Activated CD8-positive, alpha-beta memory T cell treated with anti-CD3 and anti-CD28 coated beads for 48 hours (primary cell): ENCODE results near the gene ACTN1.
"Not testable (repeated sequence)": the region's sequence is repeated elsewhere in the genome, so short reads cannot be mapped to it uniquely, and the experiment has no call there.

Experiments used
- DNase-seq, 3 experiments: peaks; one replicate each; pipeline ENCODE4 v3.0.0-alpha.2; 2020; ENCODE audit warnings: low read depth in 2 of 3, low spot score in 2 of 3

ACTN1 gene

DNA sequence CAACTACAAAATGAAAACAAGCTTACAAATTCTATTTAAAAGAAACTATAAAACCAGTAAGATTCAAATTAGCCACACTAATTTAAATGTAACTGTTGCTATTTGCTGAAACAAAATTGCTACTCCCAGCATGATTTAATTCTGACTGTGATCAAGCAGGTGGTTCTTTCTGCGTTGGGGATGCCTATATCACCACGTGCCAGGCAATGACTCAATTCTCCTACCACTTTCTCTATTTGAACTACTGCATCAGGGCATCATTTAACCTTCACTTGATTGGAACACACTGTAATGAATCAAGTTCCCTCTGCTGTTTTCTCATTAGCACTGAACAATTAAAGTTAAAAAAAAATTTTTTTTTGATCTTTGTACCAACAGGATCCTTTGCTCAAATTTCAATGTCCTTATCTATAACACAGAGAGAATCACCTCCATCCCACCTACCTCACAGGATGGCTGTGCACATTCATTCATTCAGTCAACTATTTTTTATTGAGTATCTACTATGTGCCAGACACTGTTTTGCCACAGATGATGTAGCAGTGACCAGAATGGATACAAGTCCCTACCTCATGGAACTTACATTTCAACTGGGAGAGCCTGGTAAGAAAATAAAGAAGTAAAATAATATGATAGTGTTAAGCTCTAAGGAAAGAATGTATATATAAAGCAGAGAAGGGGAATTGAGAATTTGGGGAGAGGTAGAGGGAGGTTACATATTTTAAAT, 8.0 kb upstream of the ACTN1 start:
- DNase-seq = no peak

DNA sequence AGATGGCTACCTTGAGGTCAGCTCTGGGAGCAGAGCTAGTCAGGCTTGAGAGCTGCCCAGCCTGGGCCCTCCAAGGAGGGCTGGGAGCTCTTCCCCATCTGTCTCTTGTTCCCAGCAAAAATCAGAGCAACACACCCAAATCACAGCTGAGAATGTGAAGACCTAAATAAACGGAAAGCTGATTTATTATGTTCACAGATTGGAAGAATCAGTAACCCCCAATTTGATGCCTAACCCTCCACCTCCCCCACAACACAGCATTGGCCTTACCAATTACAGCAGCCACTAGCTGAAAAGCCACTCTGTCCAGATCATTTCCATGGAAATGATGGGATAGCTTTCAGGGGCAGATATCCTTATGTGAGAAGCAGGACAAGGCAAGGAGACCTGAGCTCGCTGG, 7.1 kb upstream of the ACTN1 start:
- DNase-seq = no peak

DNA sequence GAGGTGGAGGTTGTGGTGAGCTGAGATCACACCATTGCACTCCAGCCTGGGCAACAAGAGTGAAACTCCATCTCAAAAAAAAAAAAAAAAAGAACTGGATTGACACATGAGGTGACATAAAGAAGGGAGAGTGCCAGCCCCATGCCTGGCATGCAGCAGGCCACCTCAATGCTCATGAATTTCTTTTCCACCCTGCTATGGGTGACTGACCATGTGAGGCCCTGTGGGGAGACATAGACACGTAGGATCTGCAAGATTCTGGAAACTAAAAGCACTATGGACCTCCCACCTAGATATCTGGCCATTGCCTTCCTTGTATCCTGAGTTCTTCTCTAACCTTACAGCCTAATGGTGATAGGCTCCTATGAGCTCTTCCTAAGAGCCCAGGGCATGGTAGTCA, 5.6 kb upstream of the ACTN1 start:
- no peak for DNase-seq

DNA sequence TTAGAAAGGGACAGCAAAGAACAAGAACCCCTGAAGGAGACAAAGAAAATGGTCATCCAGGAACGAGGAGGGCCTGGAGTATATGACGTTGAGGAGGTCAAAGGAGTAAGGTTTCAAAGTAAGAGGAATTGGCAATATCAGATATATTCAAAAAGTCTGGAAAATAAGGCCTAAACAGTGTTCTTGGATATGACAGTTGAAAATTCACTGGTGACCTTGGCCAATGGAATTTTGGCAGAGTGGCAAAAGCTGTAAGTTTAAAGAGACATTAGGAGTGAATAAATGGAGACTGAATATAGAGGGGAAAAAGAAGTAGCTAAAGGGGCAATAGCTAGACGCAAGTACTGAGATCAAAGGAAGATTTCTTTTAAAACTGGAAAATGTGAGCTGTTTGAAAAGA, 4.1 kb upstream of the ACTN1 start:
- no peak for DNase-seq

DNA sequence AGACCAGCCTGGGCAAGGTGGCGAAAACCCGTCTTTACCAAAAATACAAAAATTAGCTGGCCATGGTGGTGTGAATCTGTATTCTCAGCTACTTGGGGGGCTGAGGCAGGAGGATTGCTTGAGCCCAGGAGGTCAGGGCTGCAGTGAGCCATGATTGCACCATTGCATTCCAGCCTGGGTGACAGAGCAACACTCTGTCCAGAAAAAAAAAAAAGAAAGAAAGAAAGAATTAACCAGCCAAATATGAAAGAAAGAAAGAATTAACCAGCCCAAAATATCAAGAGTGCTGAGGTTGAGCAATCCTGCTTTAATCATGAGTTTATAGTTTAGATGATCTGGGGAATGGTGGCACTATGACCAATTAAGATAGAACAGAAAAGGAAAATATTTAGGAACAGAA, 3.5 kb upstream of the ACTN1 start:
- DNase-seq = no peak

DNA sequence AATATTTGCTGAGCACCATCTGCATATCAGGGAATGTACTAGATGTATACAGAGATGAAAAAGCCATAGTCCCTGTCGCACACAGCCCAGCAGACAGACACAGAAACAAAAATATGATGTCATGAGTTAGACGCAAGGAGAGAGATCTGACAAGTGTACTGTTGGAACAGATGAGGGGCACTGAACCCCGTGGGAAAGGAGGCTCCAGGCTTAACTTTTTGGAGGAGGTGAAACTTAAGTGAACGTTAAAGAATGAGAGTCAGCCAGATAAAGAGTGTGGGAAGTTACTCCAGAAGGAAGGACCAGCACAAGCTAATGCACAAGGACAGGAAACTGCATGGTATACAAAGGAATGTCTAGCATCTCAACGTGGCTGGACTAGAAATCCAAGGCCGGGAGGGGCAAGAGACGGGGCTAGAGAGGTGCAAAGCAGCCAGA, 2.5 kb upstream of the ACTN1 start:
- no peak for DNase-seq

DNA sequence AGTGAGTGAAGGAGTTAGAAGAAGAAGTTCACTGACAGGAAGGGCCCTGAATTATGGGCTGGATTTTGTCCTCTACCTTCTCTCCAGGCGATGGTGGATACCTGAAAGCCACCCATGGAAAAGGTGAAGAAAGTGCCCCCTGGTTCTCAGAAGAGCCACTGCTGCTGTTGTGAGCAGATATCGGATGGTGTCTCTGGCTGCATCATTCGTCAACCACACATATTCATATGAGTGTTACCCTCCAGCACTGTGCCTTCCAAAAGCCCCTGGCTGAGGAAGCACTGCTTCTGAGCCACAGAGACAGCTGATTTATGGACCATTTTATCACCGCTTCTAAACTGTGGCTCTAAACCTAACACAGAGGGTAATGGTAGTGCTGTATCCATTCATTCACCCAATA, 2.0 kb upstream of the ACTN1 start:
- DNase-seq = no peak

DNA sequence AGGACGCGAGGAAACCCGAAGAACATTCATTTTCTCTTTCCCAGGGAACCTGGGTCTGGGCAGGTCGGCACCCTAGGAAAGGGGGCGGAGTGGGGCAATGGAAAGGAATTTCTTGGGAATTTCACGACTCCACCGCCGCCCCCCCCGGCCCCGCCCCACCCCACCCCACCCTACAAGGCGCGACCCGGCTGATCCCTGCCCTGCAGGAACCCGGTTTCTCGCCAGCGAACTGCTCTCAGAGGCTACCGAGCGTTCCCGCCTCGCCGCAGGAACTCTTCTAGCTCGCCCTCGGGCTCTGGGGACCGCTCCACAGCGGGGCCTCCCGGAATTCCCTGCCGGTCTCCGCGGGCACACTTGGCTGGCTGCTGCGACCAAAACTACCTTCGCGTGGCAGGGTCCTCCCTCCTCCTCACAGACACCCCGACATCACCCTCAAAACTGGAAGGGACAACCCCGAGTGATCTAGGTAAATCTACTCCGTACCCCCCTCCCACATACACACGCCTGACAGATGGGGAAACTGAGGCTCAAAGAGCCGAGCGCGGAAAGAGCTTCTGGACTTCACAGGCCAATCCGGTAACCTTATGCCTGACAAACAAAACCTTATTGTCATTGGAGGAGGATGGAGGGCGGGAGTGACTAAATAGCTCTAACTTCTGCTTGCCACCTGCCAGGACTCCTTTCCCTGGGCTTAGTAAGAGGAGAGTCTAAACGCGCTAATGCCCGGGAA, 785 bp upstream of the ACTN1 start:
- no peak for DNase-seq

DNA sequence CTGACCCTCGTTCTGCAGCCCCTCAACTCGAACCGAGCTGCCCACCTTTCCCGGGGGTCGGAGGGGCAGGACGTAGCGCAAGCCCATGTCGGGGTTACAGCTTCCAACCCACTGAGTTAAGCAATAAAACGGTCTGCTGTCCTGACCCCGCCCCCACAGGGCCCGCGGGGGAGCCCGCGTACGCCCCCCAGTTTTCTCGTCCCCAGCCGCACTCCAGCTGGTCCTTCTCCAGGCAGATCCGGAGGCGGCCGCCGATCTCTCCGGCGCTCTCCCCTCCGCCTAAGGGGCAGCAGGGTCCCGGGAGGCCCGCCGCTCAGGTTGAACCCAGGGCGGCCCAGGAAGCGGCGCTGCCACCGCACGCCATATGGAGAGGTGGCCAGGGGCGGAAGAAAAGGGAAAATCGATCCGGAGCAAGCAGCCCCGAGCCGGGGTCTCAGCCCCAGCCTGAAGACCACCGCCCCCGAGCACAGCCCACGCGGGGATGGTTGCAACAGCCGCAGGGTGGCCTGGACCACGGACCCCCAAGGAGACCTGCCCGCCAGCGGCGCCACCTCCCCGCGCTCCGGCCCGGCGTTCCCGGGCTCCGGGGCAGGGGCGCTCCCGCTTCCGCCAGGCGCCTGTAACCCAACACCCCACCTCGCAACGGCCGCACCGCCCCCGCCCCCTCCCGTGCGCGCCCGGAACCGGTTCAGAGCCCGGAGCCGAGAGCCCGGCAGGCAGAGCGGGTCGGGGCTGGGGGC, 760 bp downstream of the ACTN1 start:
- DNase-seq = peak; percentile 31 to 40 (median 36)

DNA sequence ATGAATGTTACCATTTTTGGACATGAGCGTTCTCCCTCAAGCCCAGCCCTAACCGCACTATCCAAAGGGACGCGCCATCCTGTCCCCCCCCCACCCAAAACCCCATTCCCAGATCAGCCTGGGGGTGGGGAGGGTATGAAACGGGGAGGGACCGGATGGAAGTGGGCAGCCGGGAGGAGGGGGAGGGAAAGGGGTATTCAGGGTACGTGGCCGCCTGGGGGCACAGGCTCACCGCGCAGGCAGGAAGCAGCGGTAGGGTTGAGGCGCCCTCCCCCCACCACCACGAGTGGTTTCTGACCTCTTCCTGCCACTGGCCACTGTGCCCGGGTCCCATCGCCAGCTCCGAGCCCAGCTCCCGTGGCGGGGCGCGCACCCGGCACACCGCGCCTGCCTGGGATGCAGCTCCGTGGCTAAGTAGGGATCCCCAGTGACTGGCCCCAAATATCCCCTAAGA, 1.4 kb downstream of the ACTN1 start:
- DNase-seq = peak in 2 of 3 experiments; percentile 36 to 60

DNA sequence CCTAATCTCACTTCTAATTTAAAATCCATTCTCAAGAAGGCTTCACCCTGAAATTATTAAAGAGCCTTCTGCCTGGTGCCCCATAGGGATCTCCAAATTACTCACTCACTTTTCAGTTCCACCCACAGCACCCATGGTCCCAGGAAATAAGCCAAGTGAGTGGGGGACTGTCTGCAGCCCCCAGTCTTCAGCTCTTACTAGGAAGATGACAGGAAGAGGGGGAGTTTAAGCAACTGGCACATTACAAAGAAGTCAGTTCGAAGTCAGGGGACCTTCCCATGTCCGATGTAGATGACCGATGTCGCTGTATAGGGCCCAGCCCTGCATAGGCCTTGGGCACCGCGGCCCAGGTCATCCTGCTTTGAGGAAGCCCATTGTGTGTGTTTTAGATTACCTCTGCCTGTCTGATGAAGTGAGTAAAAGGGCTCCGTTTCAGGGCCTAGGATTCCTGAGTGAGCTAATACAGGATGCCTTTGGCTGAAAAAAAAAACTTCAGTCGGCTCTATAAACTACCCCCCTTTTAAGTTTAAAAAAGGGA, 1.9 kb downstream of the ACTN1 start:
- peak in 1 of 3 experiments; percentile 22 for DNase-seq

DNA sequence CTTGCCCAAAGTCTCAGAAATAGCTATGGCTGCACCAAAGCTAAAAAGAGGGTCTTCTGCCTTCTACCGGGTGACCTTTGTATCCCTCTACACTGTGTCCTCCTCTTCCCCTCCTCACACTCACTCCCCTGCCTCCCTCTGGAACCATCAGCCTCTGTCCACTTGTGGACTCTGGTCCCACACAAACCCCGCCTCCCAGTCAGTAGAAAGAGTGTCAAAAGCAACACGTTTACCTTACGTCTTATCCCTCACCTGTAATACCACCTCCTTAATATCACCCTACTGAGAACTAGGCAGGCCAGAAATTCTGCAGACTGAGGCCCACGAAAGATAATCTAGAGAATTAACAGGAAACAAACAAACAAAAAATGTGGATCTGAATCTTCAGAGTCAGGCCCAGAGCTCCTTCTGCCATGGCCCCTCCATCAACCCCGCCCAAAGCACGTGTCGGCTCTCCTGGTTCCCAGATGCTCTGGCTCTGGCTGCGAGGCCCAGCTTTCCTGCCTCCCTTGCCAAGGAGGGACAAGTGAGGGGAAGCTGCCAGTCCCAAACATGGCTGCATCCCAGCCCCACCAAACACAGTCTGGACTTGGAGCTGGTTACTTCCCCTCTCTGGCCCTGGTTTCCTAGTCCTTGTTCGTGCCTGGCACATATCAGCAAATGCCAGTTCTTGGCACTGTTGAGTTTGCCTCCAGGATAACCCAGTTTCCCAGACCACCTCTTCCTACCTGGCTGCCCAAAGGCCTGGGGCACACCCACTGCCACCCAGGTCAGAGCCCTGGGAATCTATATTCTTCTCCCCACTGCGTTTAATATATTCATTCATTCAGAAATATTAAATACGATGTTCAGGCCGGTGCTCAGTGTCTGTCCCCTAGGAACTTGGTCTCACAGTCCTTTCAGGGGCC, 2.7 kb downstream of the ACTN1 start:
- DNase-seq = no peak

DNA sequence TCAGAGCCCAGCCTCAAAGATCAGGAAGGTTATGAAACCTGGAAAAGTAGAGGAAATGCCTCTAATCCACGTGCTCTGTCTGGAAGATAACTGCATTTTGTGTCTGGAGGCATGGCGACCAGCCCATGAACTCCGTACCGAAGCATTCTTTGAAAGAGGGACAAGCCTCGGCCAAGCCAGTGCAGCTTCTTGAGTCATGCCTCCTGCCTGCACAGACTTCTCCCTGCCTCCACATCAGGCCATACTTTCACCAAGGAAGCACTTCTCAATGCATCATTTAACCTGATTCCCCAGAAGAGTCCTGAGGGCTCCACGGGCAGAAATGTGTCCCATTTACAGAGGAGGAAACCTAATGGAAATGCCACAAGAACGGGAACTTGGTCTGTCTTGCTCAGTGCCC, 3.4 kb downstream of the ACTN1 start:
- DNase-seq = no peak

DNA sequence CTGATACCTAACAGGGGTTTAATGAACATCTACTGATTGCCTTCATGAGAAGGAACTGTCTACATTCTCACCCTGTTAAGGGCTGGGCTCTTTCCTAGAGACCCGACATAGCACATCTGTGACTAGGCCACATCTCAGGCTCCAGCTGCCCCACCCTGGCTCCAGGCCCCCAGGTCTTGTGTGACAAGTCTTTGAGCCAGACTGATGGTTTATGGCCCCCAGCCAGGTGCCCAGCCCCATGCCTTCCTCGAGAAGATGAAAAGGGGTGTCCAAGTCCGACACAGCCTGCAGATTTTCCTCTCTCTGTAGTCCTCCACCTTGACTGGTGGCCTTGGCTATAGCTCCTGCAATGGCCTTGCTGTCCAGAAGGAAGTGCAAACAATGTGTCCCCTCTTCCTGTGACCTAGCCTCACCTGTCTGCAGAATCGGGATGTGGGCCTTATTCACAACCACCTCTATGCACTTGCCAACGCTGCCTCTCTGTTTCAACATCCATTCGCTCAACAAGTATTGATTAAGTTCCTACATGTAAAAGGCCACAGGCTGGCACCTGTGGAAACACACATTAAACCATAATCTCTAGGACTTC, 4.2 kb downstream of the ACTN1 start:
- no peak for DNase-seq

DNA sequence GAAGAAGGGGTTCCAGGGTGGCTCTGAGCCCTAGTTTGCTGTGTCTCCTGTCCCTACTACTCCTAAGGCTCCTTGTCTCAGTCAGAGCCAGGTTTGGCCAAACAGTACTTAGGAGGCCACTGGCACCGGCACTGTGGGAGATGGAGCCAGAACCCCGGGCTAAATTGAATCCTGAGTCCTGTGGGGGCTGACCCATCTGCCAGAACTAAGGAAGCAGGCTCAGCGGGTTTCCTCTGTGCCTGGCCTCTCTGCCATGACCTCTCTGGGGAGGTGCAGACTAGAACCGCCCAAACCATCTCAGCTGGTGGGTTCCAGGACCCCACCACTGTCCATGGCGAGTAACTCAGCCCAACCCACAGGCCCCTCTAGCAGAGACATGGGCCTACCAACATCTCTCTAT, 5.5 kb downstream of the ACTN1 start:
- DNase-seq = no peak

DNA sequence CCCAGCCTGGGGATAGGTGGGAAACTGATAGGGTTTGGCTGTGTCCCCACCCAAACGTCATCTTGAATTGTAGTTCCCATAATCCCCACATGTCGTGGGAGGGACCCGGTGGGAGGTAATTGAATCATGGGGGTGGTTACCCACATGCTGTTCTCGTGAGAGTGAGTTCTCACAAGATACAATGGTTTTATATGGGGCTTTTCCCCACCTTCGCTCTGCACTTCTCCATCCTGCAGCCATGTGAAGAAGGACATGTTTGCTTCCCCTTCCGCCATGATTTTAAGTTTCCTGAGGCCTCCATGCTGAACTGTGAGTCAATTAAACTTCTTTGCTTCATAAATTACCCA, 5.9 kb downstream of the ACTN1 start:
- DNase-seq = not testable (repeated sequence)

DNA sequence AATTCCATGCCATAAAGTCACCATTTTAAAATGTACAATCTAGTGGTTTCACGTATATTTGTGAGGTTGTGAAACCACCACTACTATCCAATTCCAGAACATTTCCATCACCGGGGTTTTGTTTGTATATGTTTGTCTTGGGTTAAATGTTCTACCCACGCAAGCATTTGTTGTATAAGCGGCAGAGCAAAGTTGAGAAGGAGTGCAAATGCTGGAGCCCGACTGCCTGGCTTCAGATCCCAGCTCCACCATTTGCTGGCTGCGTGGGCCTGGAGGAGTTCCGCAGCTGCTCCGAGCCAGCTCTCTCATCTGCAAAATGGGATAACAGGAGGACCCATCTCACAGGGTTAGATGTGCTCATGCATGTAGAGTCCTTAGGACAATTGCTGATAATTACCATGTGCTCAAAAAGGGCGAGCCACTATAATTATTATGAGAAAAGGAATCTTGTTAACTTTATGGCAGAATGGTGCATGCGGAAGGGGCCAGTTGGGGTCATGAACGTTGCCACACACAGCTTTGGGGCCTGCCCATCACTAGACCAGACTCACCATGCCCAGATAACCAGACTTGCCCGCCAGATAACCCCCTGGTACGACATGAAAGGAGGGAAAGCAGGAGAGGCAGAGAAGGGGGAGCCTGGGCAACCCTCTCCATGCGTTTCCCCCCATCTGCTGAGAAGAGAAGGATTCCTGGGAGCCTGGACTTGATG, 6.4 kb downstream of the ACTN1 start:
- DNase-seq = no peak

DNA sequence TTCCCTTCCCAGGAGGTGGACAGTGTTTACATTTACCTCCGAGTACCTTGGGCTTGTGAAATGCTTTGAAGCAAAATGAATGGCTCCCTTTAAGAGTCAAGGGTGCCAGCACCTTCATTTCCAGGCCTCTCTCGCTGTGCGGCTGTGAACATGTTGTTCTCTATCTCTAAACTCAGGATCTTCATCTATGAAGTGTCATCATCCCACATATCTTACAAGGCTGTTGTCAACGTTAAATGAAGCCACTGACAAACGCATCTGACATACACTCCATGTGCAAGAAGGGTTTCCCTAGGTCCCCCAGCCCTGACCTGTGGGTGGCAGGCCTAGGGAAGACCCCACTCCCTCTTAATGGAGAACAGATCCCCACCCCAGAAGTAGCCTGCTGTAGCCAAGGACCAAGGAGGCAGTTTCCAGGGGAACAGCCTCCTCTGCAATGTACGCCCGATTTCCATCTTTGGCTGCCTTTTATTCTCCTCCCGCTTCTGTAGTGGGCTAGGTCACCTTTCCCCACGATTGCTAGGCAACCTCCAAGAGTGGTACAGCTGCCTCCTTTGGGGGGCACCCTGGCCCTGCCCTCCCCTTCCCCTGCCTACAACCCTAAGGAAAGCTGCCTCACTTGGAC, 7.6 kb downstream of the ACTN1 start:
- no peak for DNase-seq

DNA sequence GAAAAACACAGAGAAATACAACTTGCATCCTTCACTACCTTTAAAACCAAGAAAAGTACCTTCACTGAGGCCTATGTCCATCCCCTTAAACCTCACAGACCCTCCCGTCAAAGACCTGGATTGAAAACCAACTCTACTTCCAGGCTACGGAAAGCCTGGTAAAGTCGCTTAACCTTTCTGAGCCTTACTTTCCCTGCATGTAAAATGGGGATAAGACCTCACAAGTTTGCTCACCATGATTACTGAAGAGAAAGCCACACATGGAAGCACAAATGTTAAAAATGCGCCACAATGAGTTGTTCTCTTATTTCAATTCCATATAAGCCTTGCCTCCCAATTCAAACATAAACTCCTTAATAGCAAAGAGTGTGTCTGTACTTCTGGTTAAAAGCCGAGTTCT, 8.4 kb downstream of the ACTN1 start:
- DNase-seq = no peak
